HK-2 (cell line): ENCODE measurements around the gene PPP1R3F.
"Not testable (repeated sequence)": the region's sequence is repeated elsewhere in the genome, so short reads cannot be mapped to it uniquely, and the experiment has no call there.

Source experiments
- DNase-seq: peaks from one replicate; pipeline ENCODE4 v3.0.0-alpha.2; 2018; ENCODE audit not compliant: unreplicated experiment

PPP1R3F gene

DNA sequence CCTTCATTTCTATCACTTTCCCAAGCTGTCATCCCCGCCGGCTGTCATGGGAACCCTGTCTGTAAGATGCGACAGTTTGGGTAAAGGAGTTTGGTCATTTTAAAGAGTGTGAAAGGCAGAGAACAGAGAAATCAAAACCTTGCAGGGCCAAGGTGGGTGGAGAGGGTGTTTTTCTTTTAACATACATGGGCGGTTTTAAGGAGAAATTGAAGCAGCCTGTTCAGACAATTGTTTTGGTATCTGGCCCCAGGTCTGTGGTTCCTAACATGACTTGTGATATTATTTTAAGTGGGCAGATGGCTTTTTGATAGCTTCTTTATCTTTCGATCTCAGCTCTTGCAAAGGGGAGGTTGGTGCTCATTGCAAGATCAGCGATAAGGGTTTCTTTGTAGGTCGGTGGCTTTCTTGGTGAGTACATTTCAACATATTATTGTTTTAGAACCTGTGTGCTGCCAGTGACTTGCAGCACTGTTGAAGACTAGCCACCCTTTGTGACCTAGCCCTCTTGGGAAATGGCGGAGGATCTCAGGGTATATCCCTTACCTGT lies 3.7 kb downstream of the PPP1R3F start:
- no peak for DNase-seq

DNA sequence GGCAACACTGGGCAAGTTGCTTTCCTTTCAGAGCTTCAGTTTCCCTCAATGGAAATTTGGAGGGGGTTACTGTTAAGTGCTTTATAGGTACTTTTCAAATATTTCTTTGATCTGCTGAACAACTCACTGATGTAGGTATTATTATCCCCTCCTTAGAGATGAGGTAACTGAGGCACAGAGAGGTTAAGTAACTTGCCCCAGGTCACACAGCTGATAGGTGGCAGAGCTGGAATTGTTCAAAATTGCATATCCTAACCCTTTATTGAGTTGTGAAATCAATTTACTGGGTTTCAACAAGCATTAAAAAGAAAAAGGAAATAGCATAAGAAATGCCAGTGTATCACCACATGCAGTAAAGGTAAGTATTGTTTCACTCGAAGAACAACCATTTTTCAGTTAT lies 6.6 kb downstream of the PPP1R3F start:
- DNase-seq = no peak

DNA sequence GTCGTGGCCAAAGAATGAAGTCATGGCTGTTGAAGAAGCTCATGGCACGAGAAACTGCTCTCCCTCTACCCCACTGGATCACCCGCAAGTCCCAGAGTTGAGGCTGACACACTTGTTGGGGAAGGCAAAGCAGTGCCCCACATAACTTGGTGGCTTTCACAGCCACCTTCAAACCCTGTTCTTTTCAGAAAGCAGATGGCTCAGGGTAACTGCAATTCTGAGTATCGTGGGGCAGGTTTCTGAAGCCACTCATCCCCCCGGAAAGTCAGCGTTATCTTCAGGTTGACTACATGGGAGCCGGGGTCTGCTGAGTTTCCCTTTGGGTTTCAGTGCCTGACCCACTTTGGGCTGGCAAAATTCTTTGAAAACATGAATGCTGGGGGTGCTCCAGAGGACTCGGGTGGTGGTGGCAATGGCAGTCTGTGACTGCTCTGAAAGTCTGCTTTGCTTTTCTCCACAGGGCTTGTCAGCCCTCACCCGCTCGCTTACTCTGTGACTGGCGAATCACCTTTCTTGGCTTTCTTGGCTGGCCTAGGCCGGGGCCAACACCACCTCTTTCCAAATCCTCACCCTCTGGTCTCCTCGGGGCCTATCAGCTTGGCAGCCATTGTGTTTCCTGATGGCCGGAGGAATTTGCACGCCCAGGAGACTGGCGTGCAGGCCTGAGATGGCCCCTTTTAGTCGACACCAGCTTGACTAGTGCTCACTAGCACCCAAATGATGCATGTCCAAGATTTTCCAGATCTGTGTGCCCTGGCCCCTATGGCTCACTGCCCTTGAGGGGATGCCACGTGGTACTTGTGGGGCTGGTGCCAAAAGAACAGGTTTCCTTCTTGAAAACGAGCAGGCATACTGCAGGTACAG lies 7.3 kb downstream of the PPP1R3F start:
- no peak for DNase-seq

DNA sequence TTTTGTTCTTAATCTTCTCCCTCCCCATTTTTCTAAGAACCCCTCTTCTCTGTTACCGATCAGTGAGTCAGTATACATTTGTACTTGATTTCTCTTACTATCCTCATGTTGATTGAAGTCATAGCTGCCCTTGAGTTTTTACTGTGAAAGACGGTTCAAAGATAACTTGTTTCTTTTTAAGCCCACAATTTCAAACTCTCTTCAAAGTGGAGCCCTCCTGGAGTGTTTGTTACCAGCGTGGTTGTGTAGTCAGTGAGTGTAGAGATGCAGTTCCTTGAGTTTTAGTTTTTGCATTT lies 7.9 kb downstream of the PPP1R3F start:
- no peak for DNase-seq

DNA sequence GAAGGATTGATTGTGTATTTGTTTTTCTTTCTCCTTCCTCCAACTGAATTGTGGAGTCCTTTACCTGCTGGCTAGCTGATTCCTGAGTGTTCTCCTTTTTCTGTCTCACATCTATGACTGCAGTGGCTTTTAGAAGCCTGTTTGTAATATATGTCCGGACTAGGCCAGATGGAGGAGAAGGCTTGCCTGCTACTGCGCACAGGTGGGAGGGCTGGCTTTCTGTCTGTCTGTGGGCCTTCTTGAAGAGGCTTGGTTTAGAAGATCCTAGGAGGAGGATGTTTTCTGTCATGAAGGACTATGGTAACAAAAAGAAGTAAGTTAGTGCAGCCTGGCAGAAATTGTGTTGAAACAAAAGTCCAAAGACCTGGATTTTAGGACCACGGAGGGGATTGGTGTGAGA lies 8.5 kb downstream of the PPP1R3F start:
- no peak for DNase-seq

DNA sequence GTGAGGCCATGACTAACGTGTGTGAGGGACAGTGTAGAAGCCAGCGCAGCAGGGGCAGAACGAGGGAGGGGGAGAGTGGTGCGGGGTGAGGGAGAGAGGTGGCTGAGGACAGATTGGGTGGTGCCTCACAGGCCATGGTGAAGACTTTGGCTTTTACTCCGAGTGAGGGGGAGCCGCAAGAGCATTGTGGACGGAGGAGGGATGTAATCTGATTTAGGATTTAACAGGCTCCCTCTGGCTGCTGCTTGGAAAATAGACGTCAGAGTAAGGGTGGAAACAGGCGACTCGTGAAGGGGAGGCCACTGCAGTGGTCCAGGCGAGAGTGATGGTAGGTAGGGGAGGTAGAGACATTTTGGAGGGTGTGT lies 13.0 kb downstream of the PPP1R3F start:
- DNase-seq = no peak

DNA sequence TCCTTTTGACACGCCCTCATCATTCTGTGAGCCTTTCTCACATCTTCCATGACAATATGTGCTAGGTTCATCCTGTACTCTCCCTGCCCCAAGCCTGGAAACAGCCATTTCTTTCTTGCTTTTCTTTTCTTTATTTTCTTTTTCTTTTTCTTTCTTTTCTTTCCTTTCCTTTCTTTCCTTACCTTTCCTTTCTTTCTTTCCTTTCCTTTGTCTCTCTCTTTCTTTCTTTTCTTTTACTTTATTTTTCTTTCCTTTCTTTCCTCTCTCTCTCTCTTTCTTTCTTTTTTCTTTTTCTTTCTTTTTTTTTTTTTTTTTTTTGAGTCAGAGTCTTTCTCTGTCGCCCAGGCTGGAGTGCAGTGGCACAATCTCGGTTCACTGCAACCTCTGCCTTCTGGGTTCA lies 14.6 kb downstream of the PPP1R3F start:
- DNase-seq = no peak

DNA sequence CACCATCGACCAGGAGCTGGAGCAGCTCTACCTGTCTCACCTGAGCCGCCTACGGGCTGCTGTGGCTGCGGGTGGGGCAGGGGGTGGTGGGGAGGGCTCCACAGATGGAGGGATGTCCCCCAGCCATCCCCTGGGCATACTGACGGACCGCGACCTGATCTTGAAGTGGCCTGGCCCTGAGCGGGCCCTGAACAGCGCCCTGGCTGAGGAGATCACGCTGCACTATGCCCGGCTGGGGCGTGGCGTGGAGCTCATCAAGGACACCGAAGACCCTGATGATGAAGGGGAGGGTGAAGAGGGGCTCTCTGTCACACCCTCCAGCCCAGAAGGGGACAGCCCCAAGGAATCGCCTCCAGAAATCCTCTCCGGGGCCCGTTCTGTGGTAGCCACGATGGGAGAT lies 16.5 kb downstream of the PPP1R3F start:
- no peak for DNase-seq

DNA sequence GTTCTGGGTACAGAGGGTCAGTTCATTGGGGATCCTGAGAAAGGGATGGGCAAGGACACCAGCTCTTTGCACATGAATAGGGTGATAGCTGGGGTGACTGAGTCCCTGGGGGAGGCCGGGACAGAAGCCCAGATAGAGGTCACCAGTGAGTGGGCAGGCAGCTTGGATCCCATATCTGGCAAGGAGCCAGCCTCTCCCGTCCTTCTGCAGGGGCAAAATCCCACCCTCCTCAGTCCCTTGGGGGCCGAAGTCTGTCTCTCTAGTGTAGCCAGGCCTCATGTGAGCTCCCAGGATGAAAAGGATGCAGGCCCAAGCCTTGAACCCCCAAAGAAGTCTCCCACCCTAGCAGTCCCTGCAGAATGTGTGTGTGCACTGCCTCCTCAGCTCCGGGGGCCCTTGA lies 17.0 kb downstream of the PPP1R3F start:
- no peak for DNase-seq

DNA sequence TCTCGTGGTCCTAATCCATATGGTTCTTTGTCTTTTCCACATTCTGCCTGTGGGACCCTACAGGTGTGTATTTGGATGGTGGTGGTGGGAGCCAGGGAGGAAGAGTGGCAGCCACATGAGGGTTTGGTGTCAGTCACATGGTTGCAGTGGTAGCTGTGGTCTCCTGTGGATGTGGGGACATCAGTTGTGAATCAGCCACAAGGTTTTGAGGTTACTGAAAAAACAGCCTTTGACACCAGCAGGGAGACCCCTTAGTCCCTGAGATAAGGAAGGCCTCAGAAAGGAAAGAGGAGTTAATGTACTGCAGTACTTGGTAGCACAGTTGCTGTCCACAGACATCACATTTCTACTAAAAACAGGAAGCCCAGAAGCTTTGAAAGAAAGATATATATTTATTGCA lies 18.1 kb downstream of the PPP1R3F start:
- no peak for DNase-seq

DNA sequence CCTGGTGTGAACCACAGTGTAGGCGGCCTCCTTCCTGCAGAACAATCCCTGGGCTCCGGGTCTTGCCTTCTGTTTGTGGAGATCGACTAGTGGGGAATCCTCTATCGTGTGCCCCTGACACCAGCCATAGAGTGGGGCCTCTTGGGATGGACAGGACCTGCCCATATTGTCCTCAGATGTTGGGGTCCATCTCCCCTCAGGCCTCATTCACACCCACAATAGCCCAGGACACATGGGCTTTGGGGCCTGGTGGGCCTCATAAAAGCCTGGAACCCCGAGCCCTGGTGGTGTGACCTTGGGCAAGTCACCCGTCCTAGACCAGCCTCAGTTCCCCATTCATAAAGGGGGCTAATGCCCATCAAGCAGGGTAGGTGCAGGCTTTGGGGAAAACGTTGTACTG lies 20.6 kb downstream of the PPP1R3F start:
- DNase-seq = no peak

DNA sequence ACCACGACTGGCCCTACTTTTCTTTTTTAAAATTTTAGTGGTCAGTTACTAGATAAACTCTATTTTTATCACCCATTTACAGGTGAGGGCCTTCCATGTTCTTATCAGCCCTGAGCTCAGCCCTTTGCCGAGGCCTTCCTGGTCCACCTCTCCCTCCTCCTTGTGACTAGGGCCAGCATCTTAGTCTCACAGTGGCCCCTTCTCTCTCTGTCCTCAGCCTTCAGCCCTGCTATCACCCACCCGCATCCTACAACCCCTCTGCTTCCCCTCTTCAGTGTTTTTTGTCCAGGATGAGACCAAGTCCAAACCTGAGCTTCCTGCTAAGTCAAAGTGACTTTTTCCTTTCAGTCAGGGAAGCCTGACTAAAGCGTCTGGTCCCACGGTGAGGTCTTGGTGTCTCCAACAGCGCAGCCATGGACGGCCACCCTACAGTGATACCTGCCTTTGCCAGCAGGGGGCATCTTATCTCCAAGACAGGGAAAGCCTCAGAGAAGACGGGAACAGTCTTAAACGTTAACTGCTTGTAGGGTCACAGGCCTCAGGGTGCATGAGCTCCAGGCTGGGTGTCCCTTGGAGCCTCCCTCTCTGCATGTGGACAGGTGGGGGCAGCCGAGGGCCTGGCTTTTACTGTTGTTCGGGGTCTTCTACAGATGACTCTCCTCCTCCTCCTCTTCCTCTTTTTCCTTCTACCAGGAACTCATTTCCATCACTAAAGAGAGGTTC lies 22.2 kb downstream of the PPP1R3F start:
- peak; percentile 56 for DNase-seq

DNA sequence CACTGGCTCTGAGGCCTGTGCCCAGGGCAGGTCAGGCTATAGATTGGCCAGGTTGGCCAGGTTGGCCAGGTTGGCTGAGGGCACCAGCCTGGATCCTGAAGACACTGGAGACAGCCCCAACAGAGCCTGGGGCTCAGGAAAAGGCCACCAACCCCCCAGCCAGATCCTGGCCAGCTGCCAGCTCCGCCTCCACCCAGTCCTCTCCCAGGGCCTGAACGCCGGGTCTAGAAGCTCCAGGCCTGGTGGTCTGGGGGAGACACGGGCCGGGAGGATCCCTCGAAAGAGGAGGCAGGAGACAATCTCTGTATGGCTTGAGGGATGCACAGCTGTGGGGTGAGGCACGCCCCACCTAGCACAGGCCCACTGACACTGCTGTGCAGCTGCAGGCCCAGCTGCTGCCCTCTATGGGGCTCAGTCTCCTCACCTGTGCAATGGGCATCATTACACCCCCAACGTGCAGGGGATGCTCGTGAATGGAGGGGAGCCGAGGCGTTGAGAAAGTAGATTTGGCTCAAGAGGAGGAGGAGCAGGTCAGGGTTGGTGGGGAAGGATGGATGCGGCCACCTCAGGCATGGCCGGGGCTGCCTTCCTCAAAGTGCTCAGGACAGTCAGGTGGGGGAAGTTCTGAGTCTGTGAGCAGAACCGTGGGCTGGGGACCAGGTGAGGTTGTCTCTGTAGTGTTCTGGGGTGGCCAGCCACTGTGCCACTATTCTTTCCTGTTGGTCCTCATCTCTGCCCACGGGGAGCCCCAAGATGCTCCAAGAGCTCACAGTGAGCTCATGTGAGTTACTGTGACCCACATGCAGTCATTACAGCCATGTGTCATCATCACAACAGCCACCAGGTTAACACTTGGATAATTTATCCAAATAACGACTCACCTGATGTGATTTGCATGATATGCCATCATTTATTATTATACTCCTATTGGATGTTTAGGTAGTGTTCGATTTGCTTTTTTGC lies 23.1 kb downstream of the PPP1R3F start:
- DNase-seq = no peak

DNA sequence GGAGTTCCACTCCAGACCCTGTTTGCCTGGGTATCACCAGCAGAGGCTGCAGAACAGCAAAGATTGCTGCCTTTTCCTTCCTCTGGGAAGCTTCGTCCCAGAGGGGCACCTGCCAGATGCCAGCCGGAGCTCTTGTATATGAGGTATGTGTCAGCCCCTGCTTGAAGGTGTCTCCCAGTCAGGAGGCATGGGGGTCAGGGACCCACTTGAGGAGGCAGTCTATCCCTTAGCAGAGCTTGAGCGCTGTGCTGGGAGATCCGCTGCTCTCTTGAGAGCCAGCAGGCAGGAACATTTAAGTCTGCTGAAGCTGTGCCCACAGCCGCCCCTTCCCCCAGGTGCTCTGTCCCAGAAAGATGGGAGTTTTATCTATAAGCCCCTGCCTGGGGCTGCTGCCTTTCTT lies 29.7 kb downstream of the PPP1R3F start:
- not testable (repeated sequence) for DNase-seq

DNA sequence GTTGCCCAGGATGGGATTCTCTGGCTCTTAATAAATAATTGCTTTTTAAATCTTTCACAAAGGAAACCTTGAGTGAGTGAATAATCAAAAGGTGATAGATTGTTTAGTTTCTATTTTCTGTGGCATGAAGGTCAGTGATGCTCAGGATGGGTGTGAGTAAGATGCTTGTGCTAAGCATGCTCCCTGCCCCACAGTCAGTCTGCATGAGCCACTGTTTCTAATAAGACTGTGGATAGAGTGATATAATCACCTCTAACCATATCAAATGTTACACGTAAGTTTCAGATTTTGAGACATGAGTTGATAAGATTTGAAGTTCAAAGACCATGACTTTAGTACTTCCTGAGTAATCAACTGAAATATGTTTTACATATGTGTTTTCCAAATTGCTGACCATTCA lies 31.1 kb downstream of the PPP1R3F start:
- DNase-seq = no peak

DNA sequence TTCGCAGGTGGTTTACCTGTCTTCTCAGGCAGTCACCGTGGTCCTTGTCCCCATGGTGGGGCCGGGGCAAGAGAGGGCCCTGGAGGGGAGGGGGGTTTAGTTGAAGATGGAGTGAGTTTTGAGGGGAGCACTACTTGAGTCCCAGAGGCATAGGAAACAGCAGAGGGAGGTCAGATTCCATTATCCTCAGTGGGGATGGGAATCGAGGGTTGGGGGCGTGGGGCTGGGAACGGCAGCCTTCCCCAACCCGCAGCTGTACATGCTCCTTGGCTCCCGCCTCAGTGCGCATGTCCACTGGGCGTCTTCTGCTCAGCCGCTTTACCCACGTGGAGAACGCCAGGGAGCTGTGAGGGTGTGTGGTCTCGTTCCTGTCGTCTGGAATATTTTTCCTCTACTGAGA lies 33.8 kb downstream of the PPP1R3F start, which contains the start of gene GAGE10:
Gene GAGE10, plus strand, starts transcription at position 301 of the 400 bp plus-strand sequence. CDS start 1,214 bp downstream, outside the sequence.
- DNase-seq = no peak

DNA sequence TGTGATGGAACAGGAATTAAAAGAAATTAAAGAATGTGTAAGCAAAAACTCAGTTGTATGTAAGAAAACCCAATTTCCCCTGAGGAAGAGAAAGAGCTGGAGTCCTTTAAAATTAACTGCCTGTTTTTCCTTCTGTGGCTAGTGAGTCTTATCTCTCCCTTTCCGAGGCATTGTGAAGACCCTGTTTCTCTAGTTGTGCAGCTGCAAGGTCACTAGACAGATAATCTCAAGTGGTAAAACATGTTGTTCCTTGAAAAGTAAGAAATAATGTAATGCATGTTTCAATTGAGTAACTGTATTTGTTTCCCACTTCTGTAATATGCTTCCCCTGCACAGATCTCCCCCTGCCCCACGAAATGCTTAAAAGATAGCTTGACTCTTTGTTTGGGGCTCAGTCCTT lies 38.2 kb downstream of the PPP1R3F start:
- not testable (repeated sequence) for DNase-seq

DNA sequence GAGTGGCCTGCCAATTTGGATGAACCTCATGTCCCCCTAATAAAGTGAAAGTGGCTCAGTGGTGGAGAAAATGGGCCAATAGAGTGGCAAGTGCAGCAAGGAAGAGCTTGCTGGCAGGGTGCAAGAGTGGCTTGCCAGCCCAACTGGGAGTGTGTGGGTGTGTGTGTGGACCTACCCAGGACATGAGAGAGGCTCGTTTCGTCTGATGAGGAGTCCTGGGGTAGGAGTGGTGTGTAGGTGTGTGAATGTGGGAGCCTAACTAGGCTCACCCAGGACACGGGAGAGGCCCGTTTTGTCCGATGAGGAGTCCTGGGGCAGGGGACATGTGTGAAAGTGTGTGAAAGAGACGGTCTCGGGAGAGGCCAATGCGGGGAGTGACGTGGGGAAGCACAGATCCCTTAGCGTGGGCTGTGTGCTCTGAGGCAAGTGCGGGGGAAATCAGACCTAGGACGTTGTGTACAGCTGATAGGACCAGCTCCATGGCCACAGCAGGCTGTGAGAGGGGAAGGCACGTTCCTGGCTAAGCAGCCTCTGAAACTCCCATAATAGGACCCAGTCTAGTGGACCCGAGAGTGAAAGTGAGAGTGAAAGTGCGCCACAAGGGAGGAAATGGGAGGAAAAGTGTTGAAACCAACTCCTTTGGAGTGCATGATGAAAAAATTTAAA lies 39.1 kb downstream of the PPP1R3F start:
- no peak for DNase-seq

DNA sequence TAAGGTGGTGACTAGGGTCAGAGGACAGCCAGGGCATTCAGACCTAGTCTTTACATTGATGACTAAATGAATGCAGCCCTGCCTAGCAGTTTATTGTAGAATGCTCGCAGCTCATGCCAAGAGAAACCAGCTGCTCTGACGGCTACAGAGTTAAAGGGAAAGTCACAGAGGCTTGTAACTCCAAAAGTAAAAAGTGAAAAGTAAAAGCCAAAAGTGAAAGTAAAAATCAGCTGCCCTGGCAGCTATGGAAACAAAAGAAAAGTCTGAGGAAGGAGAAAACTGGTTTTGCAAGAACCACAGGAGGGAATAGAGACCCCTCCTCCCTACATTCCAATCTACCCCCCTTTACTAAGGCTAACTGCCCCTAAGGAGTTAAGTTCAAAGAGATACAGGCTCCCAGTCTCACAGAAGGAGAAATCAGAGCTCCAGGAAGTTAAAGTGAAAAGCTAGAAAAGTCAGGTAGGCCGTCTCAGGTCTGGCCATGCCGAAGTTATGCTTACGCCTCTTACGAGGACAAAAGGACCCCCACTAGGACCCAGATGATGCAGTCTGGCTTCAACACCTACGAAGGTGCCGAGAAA lies 39.9 kb downstream of the PPP1R3F start:
- no peak for DNase-seq

DNA sequence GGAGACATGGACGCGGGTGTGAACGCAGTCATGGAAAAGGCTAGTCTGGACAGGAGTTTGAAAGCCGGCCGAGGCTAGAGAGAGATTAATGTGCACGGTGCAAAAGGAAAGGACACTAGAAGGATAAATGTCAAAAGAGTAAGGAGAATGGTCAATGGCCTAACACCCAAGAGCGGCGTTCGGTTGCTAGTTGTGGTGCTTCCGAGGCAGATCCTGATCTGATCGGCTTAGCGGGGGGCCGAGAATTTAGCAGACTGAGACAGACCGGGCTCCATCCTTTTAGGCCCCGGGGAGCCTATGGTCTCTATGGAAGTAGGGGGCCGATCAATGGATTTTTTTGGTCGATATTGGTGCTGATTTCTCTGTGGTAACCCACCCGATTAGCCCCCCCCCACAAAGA lies 40.8 kb downstream of the PPP1R3F start:
- no peak for DNase-seq

DNA sequence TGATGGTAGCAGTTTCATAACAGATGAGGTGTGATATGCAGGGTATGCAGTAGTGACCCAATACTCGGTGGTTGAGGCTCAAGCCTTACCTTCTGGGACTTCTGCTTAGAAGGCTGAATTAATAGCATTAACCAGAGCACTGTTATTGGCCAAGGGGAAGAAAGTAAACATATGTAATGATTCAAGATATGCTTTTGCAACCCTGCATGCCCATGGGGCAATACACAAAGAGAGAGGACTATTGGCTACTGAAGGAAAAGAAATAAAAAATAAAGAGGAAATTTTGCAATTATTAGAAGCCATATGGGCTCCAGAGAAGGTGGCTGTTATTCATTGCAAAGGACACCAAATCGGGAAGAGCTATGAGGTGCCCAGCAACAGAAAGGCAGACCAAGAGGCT lies 42.6 kb downstream of the PPP1R3F start:
- DNase-seq = no peak
